H9 (cell line): ENCODE data around the gene DAB2IP. TPM values are rescaled to one million over a fixed set of nuclear protein-coding genes. Genes with fewer than 3 reads are reported as not detected.

Experiments used
- DNase-seq: peaks from one replicate; pipeline ENCODE4 v3.0.0-alpha.2; 2017
- H2AFZ ChIP-seq: one replicate; pipeline ENCODE4 v1.6.1; 2013; ENCODE audit warnings: mild to moderate bottlenecking, low read length, control low read depth, moderate library complexity
- H2AK5ac ChIP-seq: 2 replicates; pipeline ENCODE4 v1.6.1; 2013; ENCODE audit warnings: low read length, control low read depth, mixed read lengths; ENCODE audit not compliant: insufficient read length
- H2BK120ac ChIP-seq: one replicate; pipeline ENCODE4 v1.6.1; 2013; ENCODE audit warnings: low read depth, mild to moderate bottlenecking, low read length, control low read depth, inconsistent platforms; ENCODE audit not compliant: poor library complexity, severe bottlenecking
- H2BK12ac ChIP-seq: 2 replicates; pipeline ENCODE4 v1.6.1; 2013; ENCODE audit warnings: low read length, control low read depth, mixed read lengths, low read depth; ENCODE audit not compliant: insufficient read length
- H2BK15ac ChIP-seq: 2 replicates; pipeline ENCODE4 v1.6.1; 2013; ENCODE audit warnings: low read depth, low read length, control low read depth
- H2BK20ac ChIP-seq: one replicate; pipeline ENCODE4 v1.6.1; 2013; ENCODE audit warnings: low read depth, mild to moderate bottlenecking, low read length, control low read depth, inconsistent platforms; ENCODE audit not compliant: poor library complexity, severe bottlenecking
- H2BK5ac ChIP-seq: 2 replicates; pipeline ENCODE4 v1.6.1; 2013; ENCODE audit warnings: low read length, control low read depth, mixed read lengths; ENCODE audit not compliant: insufficient read length
- H3K14ac ChIP-seq: 2 replicates; pipeline ENCODE4 v1.6.1; 2013; ENCODE audit warnings: low read length, control low read depth; ENCODE audit not compliant: insufficient read depth
- H3K18ac ChIP-seq: 2 replicates; pipeline ENCODE4 v1.6.1; 2013; ENCODE audit warnings: low read depth, mild to moderate bottlenecking, mixed read lengths, low read length, control low read depth; ENCODE audit not compliant: insufficient read length
- H3K23ac ChIP-seq: 2 replicates; pipeline ENCODE4 v1.6.1; 2013; ENCODE audit warnings: low read length, control low read depth, mixed read lengths, low read depth; ENCODE audit not compliant: insufficient read length
- H3K23me2 ChIP-seq: 2 replicates; pipeline ENCODE4 v1.6.1; 2013; ENCODE audit warnings: low read depth, mild to moderate bottlenecking, mixed read lengths, low read length, control low read depth; ENCODE audit not compliant: insufficient read length, poor library complexity, severe bottlenecking
- H3K27ac ChIP-seq: 2 replicates; pipeline ENCODE4 v1.5.1; 2013; ENCODE audit warnings: low read length, control low read depth, mixed read lengths, low read depth; ENCODE audit not compliant: insufficient read length
- H3K27me3 ChIP-seq: 2 replicates; pipeline ENCODE4 v1.6.1; 2013; ENCODE audit warnings: low read length, control low read depth, inconsistent platforms; ENCODE audit not compliant: insufficient read depth
- H3K4ac ChIP-seq: 2 replicates; pipeline ENCODE4 v1.6.1; 2013; ENCODE audit warnings: low read depth, mild to moderate bottlenecking, control low read depth, inconsistent platforms, low read length, moderate library complexity
- H3K4me1 ChIP-seq: 2 replicates; pipeline ENCODE4 v1.6.1; 2013; ENCODE audit warnings: low read length, control low read depth, inconsistent platforms; ENCODE audit not compliant: insufficient read depth
- H3K4me2 ChIP-seq: 2 replicates; pipeline ENCODE4 v1.6.1; 2013; ENCODE audit warnings: low read length, control low read depth, mixed read lengths; ENCODE audit not compliant: insufficient read length, insufficient read depth
- H3K56ac ChIP-seq: 2 replicates; pipeline ENCODE4 v1.6.1; 2013; ENCODE audit warnings: low read depth, mild to moderate bottlenecking, mixed read lengths, low read length, control low read depth; ENCODE audit not compliant: insufficient read length
- H3K79me1 ChIP-seq: 2 replicates; pipeline ENCODE4 v1.6.1; 2013; ENCODE audit warnings: low read depth, mild to moderate bottlenecking, moderate library complexity, low read length, control low read depth, inconsistent platforms; ENCODE audit not compliant: insufficient read depth, poor library complexity, severe bottlenecking
- H3K79me2 ChIP-seq: 2 replicates; pipeline ENCODE4 v1.6.1; 2013; ENCODE audit warnings: low read length, control low read depth, inconsistent platforms; ENCODE audit not compliant: insufficient read depth
- H3K9ac ChIP-seq: 2 replicates; pipeline ENCODE4 v1.6.1; 2013; ENCODE audit warnings: low read length, control low read depth, mixed read lengths; ENCODE audit not compliant: insufficient read length; ENCODE audit errors: extremely low read depth
- H3K9me3 ChIP-seq: one replicate; pipeline ENCODE4 v1.6.1; 2013; ENCODE audit warnings: low read depth, low read length, inconsistent platforms; ENCODE audit not compliant: control insufficient read depth
- H3T11ph ChIP-seq: one replicate; pipeline ENCODE4 v1.6.1; 2013; ENCODE audit warnings: mild to moderate bottlenecking, low read length, control low read depth, inconsistent platforms
- H4K20me1 ChIP-seq: one replicate; pipeline ENCODE4 v1.6.1; 2013; ENCODE audit not compliant: control insufficient read depth, insufficient read length, insufficient read depth
- H4K5ac ChIP-seq: 2 replicates; pipeline ENCODE4 v1.6.1; 2013; ENCODE audit warnings: low read depth, mild to moderate bottlenecking, mixed read lengths, low read length, control low read depth; ENCODE audit not compliant: insufficient read length
- H4K8ac ChIP-seq: replicated peaks from 2 replicates; pipeline ENCODE4 v1.6.1; 2013; ENCODE audit warnings: low read length, control low read depth, mixed read lengths, low read depth; ENCODE audit not compliant: insufficient read length
- H4K91ac ChIP-seq: 2 replicates; pipeline ENCODE4 v1.6.1; 2013; ENCODE audit warnings: low read depth, mild to moderate bottlenecking, moderate library complexity, mixed read lengths, low read length, control low read depth; ENCODE audit not compliant: insufficient read length
- H3K27ac Mint-ChIP-seq, 3 experiments: 2 replicates in 2 of 3; 3 replicates in 1 of 3; pipeline ENCODE4 v1.8.0; 2020 to 2021; ENCODE audit warnings: mixed read lengths in 3 of 3, mild to moderate bottlenecking in 1 of 3, moderate library complexity in 1 of 3
- H3K27me3 Mint-ChIP-seq: 2 replicates; pipeline ENCODE4 v1.8.0; 2021; ENCODE audit warnings: low read depth, mild to moderate bottlenecking, moderate library complexity, mixed read lengths
- H3K36me3 Mint-ChIP-seq, 3 experiments: 2 replicates in 2 of 3; 3 replicates in 1 of 3; pipeline ENCODE4 v1.8.0; 2020 to 2021; ENCODE audit warnings: low read depth in 3 of 3, mixed read lengths in 3 of 3; ENCODE audit not compliant: insufficient read depth in 1 of 3
- H3K4me1 Mint-ChIP-seq, 2 experiments: 2 replicates each; pipeline ENCODE4 v1.8.0; 2020; ENCODE audit warnings: mixed read lengths in 2 of 2
- H3K4me3 Mint-ChIP-seq, 2 experiments: 2 replicates in 1 of 2; 3 replicates in 1 of 2; pipeline ENCODE4 v1.8.0; 2020 to 2021; ENCODE audit warnings: mild to moderate bottlenecking in 2 of 2, mixed read lengths in 2 of 2, moderate library complexity in 1 of 2
- H3K9me3 Mint-ChIP-seq, 2 experiments: 2 replicates in 1 of 2; 3 replicates in 1 of 2; pipeline ENCODE4 v1.8.0; 2020; ENCODE audit warnings: mild to moderate bottlenecking in 2 of 2, mixed read lengths in 2 of 2, moderate library complexity in 1 of 2
- WGBS: extraction: QIAGEN DNeasy Blood & Tissue Kit; methylation state at CpG from one replicate; pipeline ENCODE4 v1.1.7; 2013; ENCODE audit warnings: missing lambda C conversion rate, low lambda C conversion rate, mixed read lengths; ENCODE audit not compliant: insufficient read length; ENCODE audit errors: extremely low coverage; 5-methylcytosine and 5-hydroxymethylcytosine counted together
- total RNA-seq: library from RNA; stranded (reverse); gene quantifications from 2 replicates; pipeline ENCODE4 v1.2.1, GENCODE V29; 2021
- TF ChIP-seq, protein P1 (sequence below): fragments of 200-600 bp; sonication (generic); conservative IDR thresholded peaks from 3 replicates; pipeline ENCODE4 v1.8.0; 2021; ENCODE audit warnings: antibody characterized with exemption, mild to moderate bottlenecking

Gene DAB2IP
- total RNA-seq, 1 experiment from 2014 or later = 22.6 TPM

DNA sequence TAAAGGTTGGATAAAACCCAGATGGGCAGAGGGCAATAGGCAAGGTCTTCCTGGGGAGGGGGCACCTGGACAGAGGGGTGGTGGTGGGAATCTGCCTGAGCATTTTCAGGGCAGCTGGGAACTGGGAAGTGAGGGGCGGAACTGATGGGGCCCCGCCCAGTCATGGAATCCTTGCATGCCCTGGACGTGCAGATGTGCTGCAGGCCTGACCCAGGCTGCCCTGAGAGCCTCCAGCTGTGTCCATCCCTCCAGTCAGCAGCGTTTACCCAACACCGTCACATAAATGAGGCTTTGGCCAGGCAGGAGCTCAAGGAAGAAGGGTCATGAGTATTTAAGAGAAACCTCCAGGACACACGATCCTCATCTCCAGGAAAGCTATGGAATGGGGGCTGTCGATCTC, 70.3 kb downstream of the DAB2IP start:
- peaks cover 52 to 73% of the 10 kb centered on the region in 2 experiments for H3K4me1 Mint-ChIP-seq
- H3K36me3 Mint-ChIP-seq = no peaks in the 10 kb centered on the region
- Histone ChIP-seq H2BK20ac (no peak overlapping the region), H4K20me1 (peaks cover 2% of the 10 kb centered on the region), H2AK5ac (no peak overlapping the region), H3K9ac (no peak overlapping the region), H4K91ac (no peak overlapping the region), H3K56ac (no peak overlapping the region), H3T11ph (no peak overlapping the region), H2AFZ (no peak overlapping the region), H3K18ac (no peak overlapping the region), H3K23me2 (no peaks in the 10 kb centered on the region), H3K23ac (no peak overlapping the region), H3K4me2 (no peak overlapping the region), H4K8ac (no peak overlapping the region), H3K9me3 (no peaks in the 10 kb centered on the region), H3K4me1 (peaks cover 8% of the 10 kb centered on the region; the same call in 1 of the 2 replicates), H3K14ac (no peak overlapping the region), H2BK12ac (no peak overlapping the region), H2BK120ac (no peak overlapping the region), H3K79me2 (no peaks in the 10 kb centered on the region), H3K79me1 (peaks cover 3% of the 10 kb centered on the region), H2BK15ac (no peak overlapping the region), H3K4ac (no peak overlapping the region), H3K27ac (no peak overlapping the region), H3K27me3 (no peaks in the 10 kb centered on the region), H2BK5ac (no peak overlapping the region), H4K5ac (no peak overlapping the region)
- DNase-seq = no peak
- H3K9me3 Mint-ChIP-seq = no peaks in the 10 kb centered on the region
- H3K4me3 Mint-ChIP-seq = no peak overlapping the region
- no peaks in the 10 kb centered on the region for H3K27me3 Mint-ChIP-seq
- H3K27ac Mint-ChIP-seq = 0 out of 7 replicates have a peak overlapping the region, but pooled peaks of 1 of the 3 experiments have one; percentile 26
- TF ChIP-seq, protein P1, sequence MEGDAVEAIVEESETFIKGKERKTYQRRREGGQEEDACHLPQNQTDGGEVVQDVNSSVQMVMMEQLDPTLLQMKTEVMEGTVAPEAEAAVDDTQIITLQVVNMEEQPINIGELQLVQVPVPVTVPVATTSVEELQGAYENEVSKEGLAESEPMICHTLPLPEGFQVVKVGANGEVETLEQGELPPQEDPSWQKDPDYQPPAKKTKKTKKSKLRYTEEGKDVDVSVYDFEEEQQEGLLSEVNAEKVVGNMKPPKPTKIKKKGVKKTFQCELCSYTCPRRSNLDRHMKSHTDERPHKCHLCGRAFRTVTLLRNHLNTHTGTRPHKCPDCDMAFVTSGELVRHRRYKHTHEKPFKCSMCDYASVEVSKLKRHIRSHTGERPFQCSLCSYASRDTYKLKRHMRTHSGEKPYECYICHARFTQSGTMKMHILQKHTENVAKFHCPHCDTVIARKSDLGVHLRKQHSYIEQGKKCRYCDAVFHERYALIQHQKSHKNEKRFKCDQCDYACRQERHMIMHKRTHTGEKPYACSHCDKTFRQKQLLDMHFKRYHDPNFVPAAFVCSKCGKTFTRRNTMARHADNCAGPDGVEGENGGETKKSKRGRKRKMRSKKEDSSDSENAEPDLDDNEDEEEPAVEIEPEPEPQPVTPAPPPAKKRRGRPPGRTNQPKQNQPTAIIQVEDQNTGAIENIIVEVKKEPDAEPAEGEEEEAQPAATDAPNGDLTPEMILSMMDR = no peak
- whole genome bisulfite sequencing = no CpG with 5 or more reads among the region's 7 CpGs
